Posterior cingulate gyrus (tissue), 11 donors: ENCODE results near the gene TBC1D24.
A peak's percentile ranks its signal among the peaks of the same experiment; 100 is the strongest.
"Not testable (repeated sequence)": the region's sequence is repeated elsewhere in the genome, so short reads cannot be mapped to it uniquely, and the experiment has no call there.

Source experiments
- DNase-seq, 10 donors: peaks; one replicate each; pipeline versions ENCODE4 v3.0.0 to v3.0.0-alpha.2; 2020 to 2021; ENCODE audit warnings: mixed read lengths in 3 of 10
- intact Hi-C: fragments of 100-400 bp; cut with DNase I; formaldehyde crosslinking; loops from one replicate; pipeline ENCODE4 v1.15.1; 2023

Gene TBC1D24

DNA sequence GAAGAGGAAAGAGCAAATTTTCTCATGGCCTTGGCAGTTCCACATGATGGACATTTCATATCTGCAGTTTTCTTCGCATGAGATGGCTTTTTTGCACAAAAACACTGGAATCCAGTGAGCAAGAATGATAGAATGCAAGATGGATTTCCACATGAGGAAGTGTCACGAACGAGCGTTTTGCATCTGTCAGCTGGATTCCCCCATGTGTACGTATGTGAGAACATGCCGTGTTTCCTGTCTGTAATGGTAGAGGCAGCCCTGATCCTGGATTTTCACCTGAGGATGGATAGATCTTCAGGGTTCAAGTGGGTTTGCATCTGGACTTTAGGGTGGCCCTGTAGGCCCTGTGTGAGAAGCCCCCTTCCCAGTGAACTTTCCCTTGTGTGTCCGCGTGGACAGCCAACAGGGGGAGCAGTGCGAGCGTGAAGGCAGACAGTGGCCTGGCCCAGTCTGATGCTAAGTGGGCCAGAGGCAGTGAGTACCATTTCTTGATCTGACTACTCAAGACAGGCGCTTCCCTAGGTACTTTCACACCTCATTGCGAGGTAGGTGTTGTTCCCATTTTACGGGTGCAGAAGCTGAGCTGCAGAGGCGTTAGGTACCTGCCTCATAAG lies 65.0 kb downstream of the TBC1D24 start:
- DNase-seq, result peak in 8 of 10 donors; percentile 56 to 90 (median 58)
- intact Hi-C loops, result not testable (repeated sequence)

DNA sequence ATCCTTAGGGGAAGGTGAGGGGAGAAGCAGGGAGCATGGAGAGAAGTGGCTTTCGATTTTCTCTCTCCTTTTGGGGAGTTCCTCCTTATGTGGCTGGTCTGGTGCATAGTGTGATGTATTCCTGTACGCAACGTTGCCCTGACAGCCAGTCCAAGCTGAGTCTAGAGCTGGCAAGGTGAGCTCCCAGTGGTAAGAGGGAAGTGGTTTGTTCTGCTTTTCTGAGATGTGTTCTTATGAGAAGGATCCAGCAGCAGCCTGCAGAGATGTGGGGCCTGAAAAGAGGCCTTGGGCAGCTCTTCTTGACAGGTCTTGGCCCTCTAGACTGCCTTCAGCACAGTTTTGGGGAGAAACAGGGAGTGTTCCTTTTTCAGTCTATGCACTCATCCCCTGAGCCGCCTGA lies 66.0 kb downstream of the TBC1D24 start:
- DNase-seq, result not testable (repeated sequence)

DNA sequence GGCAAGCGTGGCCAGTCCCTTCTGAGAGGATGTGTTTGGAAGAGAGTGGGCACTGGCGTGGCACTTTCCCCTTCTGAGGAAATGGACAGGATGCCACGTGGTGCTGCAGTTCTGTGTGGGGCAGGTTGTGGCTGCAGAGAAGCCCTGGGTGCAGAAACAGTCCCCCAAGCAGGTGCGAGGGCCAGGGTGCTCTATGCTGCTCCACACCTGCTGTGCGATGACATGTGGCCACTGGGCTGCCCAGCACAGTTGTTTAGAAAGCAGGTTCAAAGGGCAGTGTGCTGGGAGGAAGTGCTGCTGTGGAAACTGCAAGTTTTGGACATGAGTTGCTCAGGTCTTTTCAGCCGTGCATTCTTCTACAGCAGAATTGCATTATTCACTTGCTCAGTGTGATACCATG lies 66.5 kb downstream of the TBC1D24 start:
- intact Hi-C loops, result not testable (repeated sequence)
- DNase-seq, result peak in 2 of 10 donors; percentile 25 to 50

More for the DNA sequence above, 66.0 kb downstream of the TBC1D24 start:
- intact Hi-C loops, result not testable (repeated sequence)

GRCh38 chr16:2543771-2544170 lies 68.8 kb downstream of the TBC1D24 start:
- DNase-seq, result peak in 3 of 10 donors; percentile 21 to 77 (median 56)
- intact Hi-C loops, result not testable (repeated sequence)

GRCh38 chr16:2550283-2550878 lies 75.5 kb downstream of the TBC1D24 start:
- intact Hi-C loops, DNase-seq: not testable (repeated sequence)

GRCh38 chr16:2551420-2551889 lies 76.5 kb downstream of the TBC1D24 start:
- peak in 3 of 10 donors; percentile 7 to 35 (median 16) for DNase-seq
- intact Hi-C loops, result not testable (repeated sequence)

DNA sequence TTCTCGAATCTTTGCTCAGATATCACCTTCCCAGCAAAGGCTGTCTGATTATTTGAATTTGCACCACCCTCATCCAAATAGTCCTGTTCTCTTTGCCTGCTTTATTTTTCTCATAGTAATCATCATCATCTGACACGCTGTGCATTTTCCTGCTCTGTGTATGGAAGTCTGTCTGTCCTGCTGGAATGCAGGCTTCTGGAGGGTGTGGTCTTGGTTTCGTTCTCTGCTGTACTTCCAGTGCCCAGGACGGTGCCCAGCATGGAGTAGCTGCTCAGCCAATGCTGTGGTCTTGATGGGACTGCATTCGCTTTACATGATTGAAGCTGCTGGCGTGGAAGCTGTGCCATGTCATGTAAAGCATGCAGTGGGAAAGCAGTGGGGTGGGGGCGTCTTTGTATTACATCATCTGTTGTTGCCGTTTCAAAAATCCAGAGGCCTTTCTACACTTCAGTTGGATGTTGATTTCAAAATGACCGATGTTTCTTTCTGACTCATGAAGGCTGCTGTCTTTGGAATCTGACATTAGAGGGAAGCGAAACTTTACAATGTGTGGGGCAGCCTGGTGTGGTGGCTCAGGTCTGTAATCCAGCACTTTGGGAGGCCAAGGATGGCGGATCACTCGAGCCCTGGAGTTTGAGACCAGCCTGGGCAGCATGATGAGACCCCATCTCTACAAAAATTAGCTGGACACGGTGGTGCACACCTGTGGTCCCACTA lies 79.9 kb downstream of the TBC1D24 start:
- DNase-seq, intact Hi-C loops: not testable (repeated sequence)
